Activated CD8-positive, alpha-beta T cell treated with anti-CD3 and anti-CD28 coated beads, Interleukin-2, amount 10 ng/mL, durations not matched to agents 7 days and 5 days (primary cell): ENCODE results near the gene SDHA. TPM values are rescaled to one million over a fixed set of nuclear protein-coding genes. Genes with fewer than 3 reads are reported as not detected.
"Not testable (repeated sequence)": the region's sequence is repeated elsewhere in the genome, so short reads cannot be mapped to it uniquely, and the experiment has no call there.

Experiments used
- ATAC-seq: fragments of 150-1000 bp; cut with Tn5 transposase; one replicate; pipeline ENCODE4 v1.10.0; 2021; ENCODE audit warnings: moderate library complexity
- CTCF ChIA-PET: fragments of 350-600 bp; sonication (Branson Sonifier 250); formaldehyde crosslinking; loops from one replicate; lab custom pipeline; 2021; ENCODE audit warnings: antibody characterized with exemption; lab: Charles Lee
- POLR2A ChIA-PET: fragments of 350-600 bp; sonication (Branson Sonifier 250); formaldehyde crosslinking; loops from one replicate; lab custom pipeline; 2021; ENCODE audit warnings: antibody characterized with exemption; lab: Charles Lee
- DNase-seq: peaks from one replicate; pipeline ENCODE4 v3.0.0-alpha.2; 2020
- H3K27ac Mint-ChIP-seq: one replicate; pipeline ENCODE4 v1.8.0; 2021; ENCODE audit warnings: mild to moderate bottlenecking, mixed read lengths
- H3K27me3 Mint-ChIP-seq: one replicate; pipeline ENCODE4 v1.8.0; 2021; ENCODE audit warnings: low read depth, mixed read lengths
- H3K36me3 Mint-ChIP-seq: one replicate; pipeline ENCODE4 v1.8.0; 2021; ENCODE audit warnings: low read depth, mixed read lengths
- H3K4me1 Mint-ChIP-seq: one replicate; pipeline ENCODE4 v1.8.0; 2021; ENCODE audit warnings: low read depth, mixed read lengths
- H3K4me3 Mint-ChIP-seq: one replicate; pipeline ENCODE4 v1.8.0; 2021; ENCODE audit warnings: mild to moderate bottlenecking, mixed read lengths
- H3K9me3 Mint-ChIP-seq: one replicate; pipeline ENCODE4 v1.8.0; 2022; ENCODE audit warnings: mixed read lengths; ENCODE audit not compliant: insufficient read depth
- total RNA-seq, 2 experiments: library from RNA; stranded (reverse); gene quantifications; one replicate each; pipeline ENCODE4 v1.2.3, GENCODE V29; 2021

Gene SDHA
- total RNA-seq, 2 experiments from 2014 or later, result 145 to 152 TPM

- no peaks in the 10 kb centered on the region for H3K4me1 Mint-ChIP-seq
- H3K4me3 Mint-ChIP-seq, result no peak overlapping the region
- no peak overlapping the region for H3K27ac Mint-ChIP-seq
- no peak for DNase-seq
- peaks cover 7% of the 10 kb centered on the region for H3K36me3 Mint-ChIP-seq
- POLR2A ChIA-PET, result no interaction called here
- ATAC-seq, result no peak
- no peaks in the 10 kb centered on the region for H3K9me3 Mint-ChIP-seq
- CTCF ChIA-PET, result interaction anchor here (1.7 kb wide), 1 partner anchor 15 kb away, joined by 7 read pairs; no protein-coding TSS in a partner anchor
- H3K27me3 Mint-ChIP-seq, result no peaks in the 10 kb centered on the region
These were observed 14.7 kb upstream of the SDHA start for GRCh38 chr5:203246-203930.

- no peak overlapping the region for H3K27ac Mint-ChIP-seq
- ATAC-seq, result no peak
These were observed 14.1 kb upstream of the SDHA start for GRCh38 chr5:204001-204400.

GRCh38 chr5:204462-204861 lies 13.7 kb upstream of the SDHA start:
- H3K36me3 Mint-ChIP-seq, result peaks cover 7% of the 10 kb centered on the region
- no peaks in the 10 kb centered on the region for H3K27me3 Mint-ChIP-seq
- no peak overlapping the region for H3K4me3 Mint-ChIP-seq
- CTCF ChIA-PET, result no interaction called here
- H3K9me3 Mint-ChIP-seq, result no peaks in the 10 kb centered on the region
- ATAC-seq, result no peak
- DNase-seq, result no peak
- POLR2A ChIA-PET, result no interaction called here
- H3K27ac Mint-ChIP-seq, result no peak overlapping the region
- peaks cover 2% of the 10 kb centered on the region for H3K4me1 Mint-ChIP-seq

More at GRCh38 chr5:204001-204400, 14.1 kb upstream of the SDHA start:
- H3K27me3 Mint-ChIP-seq, result no peaks in the 10 kb centered on the region
- ChIA-PET POLR2A (no interaction called here), CTCF (no interaction called here)
- peaks cover 7% of the 10 kb centered on the region for H3K36me3 Mint-ChIP-seq
- no peak overlapping the region for H3K4me3 Mint-ChIP-seq
- peaks cover 2% of the 10 kb centered on the region for H3K4me1 Mint-ChIP-seq
- no peak for DNase-seq
- H3K9me3 Mint-ChIP-seq, result no peaks in the 10 kb centered on the region

- ChIA-PET CTCF (no interaction called here), POLR2A (no interaction called here)
- H3K9me3 Mint-ChIP-seq, result no peaks in the 10 kb centered on the region
- H3K27ac Mint-ChIP-seq, result no peak overlapping the region
- peaks cover 5% of the 10 kb centered on the region for H3K4me1 Mint-ChIP-seq
- no peaks in the 10 kb centered on the region for H3K27me3 Mint-ChIP-seq
- peaks cover 7% of the 10 kb centered on the region for H3K36me3 Mint-ChIP-seq
- no peak for ATAC-seq
- no peak for DNase-seq
- no peak overlapping the region for H3K4me3 Mint-ChIP-seq
These were observed 13.0 kb upstream of the SDHA start for GRCh38 chr5:204966-205670.

GRCh38 chr5:206406-206805 lies 11.7 kb upstream of the SDHA start:
- no peaks in the 10 kb centered on the region for H3K9me3 Mint-ChIP-seq
- POLR2A ChIA-PET, result no interaction called here
- CTCF ChIA-PET, result no interaction called here
- H3K27me3 Mint-ChIP-seq, result no peaks in the 10 kb centered on the region
- peaks cover 7% of the 10 kb centered on the region for H3K36me3 Mint-ChIP-seq
- ATAC-seq, result no peak
- no peak overlapping the region for H3K4me3 Mint-ChIP-seq
- no peak for DNase-seq
- H3K27ac Mint-ChIP-seq, result no peak overlapping the region
- peaks cover 10% of the 10 kb centered on the region for H3K4me1 Mint-ChIP-seq

GRCh38 chr5:206927-207536 lies 11.1 kb upstream of the SDHA start:
- no peak overlapping the region for H3K4me3 Mint-ChIP-seq

GRCh38 chr5:207599-207998 lies 10.5 kb upstream of the SDHA start:
- Mint-ChIP-seq H3K27me3 (no peaks in the 10 kb centered on the region), H3K36me3 (peaks cover 6% of the 10 kb centered on the region), H3K27ac (no peak overlapping the region), H3K4me1 (peaks cover 10% of the 10 kb centered on the region), H3K4me3 (no peak overlapping the region), H3K9me3 (no peaks in the 10 kb centered on the region)
- ChIA-PET POLR2A (interaction anchor here (0.5 kb wide), 1 partner anchor 13 kb away, joined by 3 read pairs; no protein-coding TSS in a partner anchor), CTCF (interaction anchor here (1.3 kb wide), 1 partner anchor 19 kb away, joined by 4 read pairs; no protein-coding TSS in a partner anchor)
- no peak for ATAC-seq
- DNase-seq, result no peak

More at GRCh38 chr5:206927-207536, 11.1 kb upstream of the SDHA start:
- CTCF ChIA-PET, result interaction anchor here (1.3 kb wide), 1 partner anchor 18 kb away, joined by 4 read pairs; no protein-coding TSS in a partner anchor
- H3K9me3 Mint-ChIP-seq, result no peaks in the 10 kb centered on the region
- H3K27ac Mint-ChIP-seq, result no peak overlapping the region
- peaks cover 7% of the 10 kb centered on the region for H3K36me3 Mint-ChIP-seq
- H3K27me3 Mint-ChIP-seq, result no peaks in the 10 kb centered on the region
- POLR2A ChIA-PET, result no interaction called here
- DNase-seq (no peak), ATAC-seq (no peak)
- peaks cover 10% of the 10 kb centered on the region for H3K4me1 Mint-ChIP-seq

- Mint-ChIP-seq H3K9me3 (no peaks in the 10 kb centered on the region), H3K4me3 (no peak overlapping the region), H3K27me3 (no peaks in the 10 kb centered on the region), H3K27ac (no peak overlapping the region), H3K36me3 (peaks cover 7% of the 10 kb centered on the region), H3K4me1 (peaks cover 12% of the 10 kb centered on the region)
- DNase-seq (no peak), ATAC-seq (no peak)
- ChIA-PET POLR2A (no interaction called here), CTCF (interaction anchor here (1.3 kb wide), 1 partner anchor 20 kb away, joined by 4 read pairs; no protein-coding TSS in a partner anchor)
These were observed 9.5 kb upstream of the SDHA start for GRCh38 chr5:208449-209114.

GRCh38 chr5:213803-214395 lies 4.2 kb upstream of the SDHA start:
- Mint-ChIP-seq H3K27ac (no peak overlapping the region), H3K9me3 (no peaks in the 10 kb centered on the region), H3K27me3 (no peaks in the 10 kb centered on the region), H3K4me3 (no peak overlapping the region), H3K36me3 (peaks cover 26% of the 10 kb centered on the region), H3K4me1 (peaks cover 40% of the 10 kb centered on the region)
- DNase-seq (no peak), ATAC-seq (no peak)
- CTCF ChIA-PET, result interaction anchor here (1.5 kb wide), 1 partner anchor 25 kb away, joined by 7 read pairs; no protein-coding TSS in a partner anchor
- POLR2A ChIA-PET, result no interaction called here

- Mint-ChIP-seq H3K4me3 (peak overlapping the region; percentile 0), H3K36me3 (peaks cover 26% of the 10 kb centered on the region), H3K27ac (peak overlapping the region; percentile 18), H3K4me1 (peaks cover 38% of the 10 kb centered on the region)
- POLR2A ChIA-PET, ATAC-seq, DNase-seq, H3K27me3 Mint-ChIP-seq, H3K9me3 Mint-ChIP-seq, CTCF ChIA-PET: not testable (repeated sequence)
These were observed 2.9 kb upstream of the SDHA start for GRCh38 chr5:215256-215655.

GRCh38 chr5:216076-216475 lies 2.0 kb upstream of the SDHA start:
- ATAC-seq, H3K4me3 Mint-ChIP-seq, H3K9me3 Mint-ChIP-seq, POLR2A ChIA-PET, DNase-seq, CTCF ChIA-PET, H3K27me3 Mint-ChIP-seq, H3K27ac Mint-ChIP-seq: not testable (repeated sequence)
- H3K4me1 Mint-ChIP-seq, result peaks cover 42% of the 10 kb centered on the region
- H3K36me3 Mint-ChIP-seq, result peaks cover 26% of the 10 kb centered on the region
